ENCODE measurements around the gene DNM2.

The DNM2 gene

GRCh38 chr19:10782795-10783194 is 64.9 kb downstream of the DNM2 start:
- no peak for DNase-seq

DNA sequence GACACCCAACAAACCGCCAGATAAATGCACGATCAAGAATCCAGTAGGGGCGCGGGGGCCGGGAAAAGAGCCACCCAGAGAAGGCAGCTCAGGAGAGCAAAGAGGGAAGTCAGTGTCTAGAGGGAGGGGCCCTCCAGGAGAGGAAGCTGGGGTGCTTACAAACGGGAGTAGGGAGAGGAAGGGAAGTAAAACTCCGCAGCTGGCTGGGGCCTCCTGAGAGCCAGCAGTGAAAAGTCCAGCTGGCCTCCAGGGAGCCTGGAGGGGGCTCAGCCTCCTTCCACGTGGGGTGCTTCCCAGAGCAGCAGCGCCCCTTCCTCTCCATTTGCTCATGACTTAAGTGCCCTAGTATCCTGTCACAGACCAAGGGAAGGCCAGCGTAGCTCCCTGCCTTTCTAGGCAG is 66.4 kb downstream of the DNM2 start:
- peak; percentile 16 to 21 for DNase-seq

GRCh38 chr19:10788146-10788545 is 70.3 kb downstream of the DNM2 start:
- DNase-seq = no peak

- no peak for DNase-seq
Measured at GRCh38 chr19:10789866-10790265, 72.0 kb downstream of the DNM2 start.

- no peak for DNase-seq
Measured at GRCh38 chr19:10796653-10797052, 78.8 kb downstream of the DNM2 start.

- no peak for DNase-seq
Measured at GRCh38 chr19:10797078-10797477, 79.2 kb downstream of the DNM2 start.

DNA sequence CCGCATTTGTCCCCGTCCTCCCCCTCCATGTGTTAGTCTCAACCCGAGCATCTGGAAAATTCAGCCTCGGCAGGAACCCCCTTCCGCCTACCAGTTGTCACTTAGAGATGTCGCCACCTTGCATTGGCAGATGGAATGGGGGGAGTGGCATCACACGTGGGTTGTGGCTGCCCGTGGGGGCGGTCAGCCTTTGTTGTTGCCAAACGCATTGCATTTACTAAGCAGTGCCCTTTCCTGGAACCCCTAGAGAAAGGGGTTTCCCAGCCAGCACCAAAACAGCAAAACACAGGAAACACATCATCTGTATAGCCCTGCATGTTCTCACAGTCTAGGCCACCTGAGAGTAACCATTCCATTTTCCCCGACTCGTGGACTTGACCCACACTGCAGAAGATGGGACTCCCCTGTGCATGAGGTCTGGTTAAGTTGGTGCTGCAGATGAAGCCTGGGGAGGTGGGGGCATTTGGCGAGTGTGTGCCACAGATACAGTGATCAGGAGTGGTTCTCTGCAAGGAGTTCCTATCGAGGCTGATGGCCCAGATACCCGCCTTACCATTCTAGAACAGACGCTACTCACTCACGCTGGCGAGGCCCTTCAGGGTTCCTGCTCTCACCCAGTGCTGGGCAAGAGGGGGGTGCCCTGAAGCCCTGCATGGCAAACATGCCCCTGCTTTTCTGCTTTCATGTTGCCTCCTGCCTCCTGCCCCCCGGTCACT is 79.8 kb downstream of the DNM2 start:
- DNase-seq = no peak

GRCh38 chr19:10800488-10800887 is 82.6 kb downstream of the DNM2 start:
- DNase-seq = no peak

DNA sequence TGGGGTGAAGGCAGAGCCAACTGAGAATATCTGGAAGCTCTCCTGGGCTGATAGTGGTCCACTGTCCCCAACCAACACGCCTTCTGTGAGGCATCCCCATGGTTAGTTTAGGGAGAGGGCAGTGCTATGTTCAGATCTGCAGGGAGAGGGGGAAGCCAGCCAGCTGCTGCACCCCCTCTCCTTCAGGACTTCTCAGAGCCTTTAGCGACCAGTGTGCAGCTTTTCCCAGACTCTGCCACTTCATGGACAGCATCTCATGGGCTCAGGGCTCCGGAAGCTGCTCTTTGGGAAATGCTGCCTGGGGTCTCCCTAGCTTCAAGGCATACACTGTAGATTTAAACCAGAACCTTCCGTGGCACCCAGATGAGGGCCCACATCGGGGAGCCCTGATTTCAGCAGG is 84.6 kb downstream of the DNM2 start:
- no peak for DNase-seq

GRCh38 chr19:10803252-10803651 is 85.4 kb downstream of the DNM2 start:
- no peak for DNase-seq

DNA sequence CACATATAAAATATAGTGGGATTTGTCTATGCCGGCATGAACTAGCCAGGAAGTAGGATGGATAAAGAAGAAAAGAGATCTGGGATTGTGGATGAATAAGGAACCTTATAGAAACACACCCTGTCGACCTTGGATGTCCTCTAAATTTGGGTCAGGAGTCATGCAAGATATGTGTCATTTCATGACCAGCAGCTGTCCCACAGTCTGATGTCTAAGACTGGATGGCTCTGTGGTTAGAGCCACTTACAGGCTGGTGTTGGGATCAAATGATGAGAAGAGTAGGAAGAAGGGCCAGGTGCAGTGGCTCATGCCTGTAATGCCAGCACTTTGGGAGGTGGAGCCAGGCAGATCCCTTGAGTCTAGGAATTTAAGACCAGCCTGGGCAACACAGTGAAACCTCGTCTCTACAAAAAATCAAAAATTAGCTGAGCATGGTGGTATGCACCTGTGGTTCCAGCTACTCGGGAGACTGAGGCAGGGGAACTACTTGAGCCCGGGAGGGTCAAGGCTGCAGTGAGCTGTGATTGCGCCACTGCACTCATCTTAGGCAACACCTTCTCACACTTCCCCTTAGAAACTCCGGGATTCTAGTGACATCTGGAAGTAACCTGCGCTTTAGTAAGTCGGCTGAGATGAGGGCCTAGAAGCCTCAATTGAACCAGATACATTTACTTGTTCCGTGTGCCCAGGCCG is 87.3 kb downstream of the DNM2 start:
- peak in 1 of 2 donors; percentile 3 for DNase-seq

GRCh38 chr19:10805758-10806247 is 87.9 kb downstream of the DNM2 start:
- DNase-seq = no peak

DNA sequence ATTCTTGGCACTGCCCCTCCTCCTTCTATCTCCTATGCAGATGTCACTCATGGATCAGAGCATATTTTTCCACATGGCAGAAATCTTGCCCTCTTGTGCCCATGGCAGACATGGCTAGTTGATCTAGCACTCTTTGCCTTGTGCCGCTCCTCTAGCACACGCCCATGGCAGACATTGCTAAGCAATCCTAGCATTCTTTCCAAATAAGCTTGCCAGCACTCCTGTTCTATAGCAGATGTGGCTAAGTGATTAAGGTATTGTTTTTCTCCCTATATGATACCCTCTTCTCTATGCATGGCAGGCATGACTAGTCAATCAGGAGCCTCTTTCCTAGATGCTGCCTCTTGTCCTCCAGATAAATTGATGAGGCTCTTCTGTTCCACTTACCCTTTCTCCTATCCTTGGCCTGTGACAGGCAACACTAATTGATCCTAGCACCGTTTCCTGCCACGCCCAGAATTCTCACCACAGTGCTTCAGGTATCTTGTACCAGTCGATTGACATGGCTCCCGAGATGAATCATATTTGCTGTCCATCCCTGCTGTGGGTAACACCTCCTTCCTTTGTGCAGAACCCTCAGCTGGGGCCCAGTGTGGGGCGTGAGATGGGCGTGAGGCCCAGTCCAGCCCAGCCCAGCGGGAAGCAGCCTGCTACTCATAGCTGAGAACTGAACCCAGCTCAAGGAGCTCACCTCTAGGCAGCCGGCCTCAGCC is 91.2 kb downstream of the DNM2 start:
- no peak for DNase-seq

GRCh38 chr19:10809651-10810285 is 91.9 kb downstream of the DNM2 start:
- peak in 1 of 2 donors; percentile 54 for DNase-seq

- DNase-seq = no peak
Measured at GRCh38 chr19:10811391-10812111, 93.7 kb downstream of the DNM2 start.

DNA sequence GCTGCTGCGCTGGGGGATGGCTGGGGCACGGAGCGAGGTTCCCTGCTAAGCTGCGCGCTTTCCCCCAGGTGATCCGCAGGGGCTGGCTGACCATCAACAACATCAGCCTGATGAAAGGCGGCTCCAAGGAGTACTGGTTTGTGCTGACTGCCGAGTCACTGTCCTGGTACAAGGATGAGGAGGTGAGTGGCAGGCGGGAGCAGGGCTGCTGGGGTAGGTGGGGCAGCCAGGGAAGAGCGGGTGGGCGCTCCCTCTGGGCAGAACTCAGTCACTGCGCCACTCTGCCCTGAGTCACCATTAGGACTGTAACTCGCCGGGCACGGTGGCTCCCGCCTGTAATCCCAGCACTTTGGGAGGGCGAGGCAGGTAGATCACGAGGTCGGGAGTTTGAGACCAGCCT is 94.3 kb downstream of the DNM2 start:
- DNase-seq = no peak

DNA sequence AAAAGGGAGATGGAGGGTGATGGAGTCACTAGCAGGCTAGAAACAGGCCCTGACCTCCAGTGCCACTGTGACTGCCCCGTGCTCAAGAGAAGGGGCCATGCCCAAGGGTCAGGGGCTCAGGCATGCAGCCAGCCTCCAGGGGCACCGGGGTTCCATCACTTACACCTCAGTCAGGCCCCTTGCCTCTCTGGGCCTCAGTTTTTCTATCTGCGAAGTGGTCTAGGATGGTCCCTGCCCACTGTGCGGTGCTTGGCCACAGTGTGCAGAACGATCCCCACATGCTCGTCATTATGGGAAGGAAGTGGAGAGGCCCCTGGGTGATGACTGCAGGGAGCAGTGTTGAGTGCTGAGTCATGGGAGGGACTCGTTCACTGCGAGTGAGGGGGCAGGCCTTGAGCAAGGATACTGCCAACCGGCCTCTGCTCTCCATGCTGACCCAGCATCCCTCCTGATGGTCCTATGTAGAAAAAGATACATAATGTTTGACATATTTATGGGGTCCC is 95.1 kb downstream of the DNM2 start:
- DNase-seq = peak; percentile 36 to 45

- DNase-seq = no peak
Measured at GRCh38 chr19:10815007-10815536, 97.2 kb downstream of the DNM2 start.

GRCh38 chr19:10815969-10816644 is 98.2 kb downstream of the DNM2 start:
- DNase-seq = no peak

- no peak for DNase-seq
Measured at GRCh38 chr19:10816691-10817090, 98.8 kb downstream of the DNM2 start.

GRCh38 chr19:10817291-10818038 is 99.6 kb downstream of the DNM2 start:
- no peak for DNase-seq
